ENCODE results near the gene LZTS3. TPM values are rescaled to one million over a fixed set of nuclear protein-coding genes. Genes with fewer than 3 reads are reported as not detected.
"Not testable (repeated sequence)": the region's sequence is repeated elsewhere in the genome, so short reads cannot be mapped to it uniquely, and the experiment has no call there.

The LZTS3 gene
- total RNA-seq, 4 donors from 2014 or later = 9.0 to 13.5 (median 9.7) TPM

DNA sequence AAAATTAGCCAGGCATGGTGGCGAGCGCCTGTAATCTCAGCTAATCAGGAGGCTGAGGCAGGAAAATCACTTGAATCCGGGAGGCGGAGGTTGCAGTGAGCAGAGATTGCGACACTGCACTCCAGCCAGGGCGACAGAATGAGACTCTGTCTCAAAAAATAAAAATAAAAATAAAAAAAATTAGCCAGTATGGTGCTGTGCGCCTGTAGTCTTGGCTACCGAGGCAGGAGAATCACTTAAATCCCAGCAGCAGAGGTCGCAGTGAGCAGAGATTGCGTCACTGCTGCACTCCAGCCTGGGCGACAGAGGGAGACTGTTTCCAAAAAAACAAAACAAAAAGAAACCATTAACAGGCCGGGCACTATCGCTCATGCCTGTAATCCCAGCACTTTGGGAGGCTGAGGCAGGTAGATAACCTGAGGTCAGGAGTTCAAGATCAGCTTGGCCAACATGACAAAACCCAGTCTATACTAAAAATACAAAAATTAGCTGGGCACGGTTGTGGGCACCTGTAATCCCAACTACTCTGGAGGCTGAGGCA is 55.4 kb downstream of the LZTS3 start:
- H3K9me3 ChIP-seq, H3K27me3 ChIP-seq, H3K4me3 ChIP-seq, H3K4me1 ChIP-seq: not testable (repeated sequence)
- Histone ChIP-seq H3K36me3 (peaks cover 0 to 21% (median 4%) of the 10 kb centered on the region in 4 donors), H3K27ac (peak overlapping the region in 3 of 4 donors; percentile 20 to 58 (median 33))
- TF ChIP-seq, protein P1, sequence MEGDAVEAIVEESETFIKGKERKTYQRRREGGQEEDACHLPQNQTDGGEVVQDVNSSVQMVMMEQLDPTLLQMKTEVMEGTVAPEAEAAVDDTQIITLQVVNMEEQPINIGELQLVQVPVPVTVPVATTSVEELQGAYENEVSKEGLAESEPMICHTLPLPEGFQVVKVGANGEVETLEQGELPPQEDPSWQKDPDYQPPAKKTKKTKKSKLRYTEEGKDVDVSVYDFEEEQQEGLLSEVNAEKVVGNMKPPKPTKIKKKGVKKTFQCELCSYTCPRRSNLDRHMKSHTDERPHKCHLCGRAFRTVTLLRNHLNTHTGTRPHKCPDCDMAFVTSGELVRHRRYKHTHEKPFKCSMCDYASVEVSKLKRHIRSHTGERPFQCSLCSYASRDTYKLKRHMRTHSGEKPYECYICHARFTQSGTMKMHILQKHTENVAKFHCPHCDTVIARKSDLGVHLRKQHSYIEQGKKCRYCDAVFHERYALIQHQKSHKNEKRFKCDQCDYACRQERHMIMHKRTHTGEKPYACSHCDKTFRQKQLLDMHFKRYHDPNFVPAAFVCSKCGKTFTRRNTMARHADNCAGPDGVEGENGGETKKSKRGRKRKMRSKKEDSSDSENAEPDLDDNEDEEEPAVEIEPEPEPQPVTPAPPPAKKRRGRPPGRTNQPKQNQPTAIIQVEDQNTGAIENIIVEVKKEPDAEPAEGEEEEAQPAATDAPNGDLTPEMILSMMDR (IDR thresholded peaks at IDR 0.05) = peak; percentile 27 to 38 (median 33)
- 38 to 67% methylated on average over 3 to 14 of the region's 14 CpGs for whole genome bisulfite sequencing, 2 donors (ENCODE audit: low coverage in 1 of 2)
- intact Hi-C loops (cut with DNase I; ENCODE audit: low total_unique reads) = loop anchor here (10.0 kb wide), 1 partner anchor 63 kb away; no protein-coding TSS in a partner anchor
- in situ Hi-C loops (cut with MboI; ENCODE audit: low pct_ligation_motif_present in 1 of 4, low pct_unique_long_range_greater_than_20kb in 1 of 4, low sequenced_read_pairs in 3 of 4) = loop anchor here in 1 of 4 donors (10.0 kb wide), 1 partner anchor 63 kb away; no protein-coding TSS in a partner anchor
- DNase-seq = peak; percentile 37

DNA sequence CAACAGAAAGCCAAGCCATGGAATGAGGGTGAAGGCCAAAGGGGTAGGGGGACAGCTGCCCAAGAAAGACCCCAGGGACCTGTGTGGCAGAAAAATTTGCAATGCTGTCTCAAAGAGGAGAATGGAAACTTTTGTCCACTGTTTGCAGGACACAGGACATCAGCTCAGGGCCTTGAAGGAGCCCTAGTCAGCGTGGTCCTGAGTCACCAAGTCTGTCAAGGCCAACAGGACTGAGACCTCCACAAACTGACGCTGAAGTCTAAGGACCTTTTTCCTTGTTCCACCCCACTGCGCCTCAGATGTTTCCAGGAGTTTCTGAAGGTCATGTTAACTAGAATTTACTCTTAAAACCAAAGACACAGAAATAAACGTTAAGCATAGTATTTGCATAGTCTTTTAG is 57.0 kb downstream of the LZTS3 start:
- Histone ChIP-seq H3K27me3 (no peaks in the 10 kb centered on the region), H3K4me1 (no peaks in the 10 kb centered on the region), H3K4me3 (no peak overlapping the region), H3K9me3 (no peaks in the 10 kb centered on the region), H3K27ac (no peak overlapping the region), H3K36me3 (peaks cover 0 to 7% (median 0%) of the 10 kb centered on the region in 4 donors)
- no peak for DNase-seq
- WGBS, 2 donors (ENCODE audit: low coverage in 1 of 2) = 81 to 86% methylated on average over 2 to 4 of the region's 4 CpGs
- intact Hi-C loops (cut with DNase I; ENCODE audit: low total_unique reads) (loop anchor here (10.0 kb wide), 1 partner anchor 62 kb away; no protein-coding TSS in a partner anchor), in situ Hi-C loops (cut with MboI; ENCODE audit: low pct_ligation_motif_present in 1 of 4, low pct_unique_long_range_greater_than_20kb in 1 of 4, low sequenced_read_pairs in 3 of 4) (loop anchor here in 1 of 4 donors (10.0 kb wide), 1 partner anchor 62 kb away; no protein-coding TSS in a partner anchor)
- TF ChIP-seq, protein P1 (IDR thresholded peaks at IDR 0.05) = no peak
- TF ChIP-seq POLR2A (IDR thresholded peaks at IDR 0.05) = no peak
- no peak for TF ChIP-seq EP300 (IDR thresholded peaks at IDR 0.05; ENCODE audit: low read depth)
- no peak for TF ChIP-seq POLR2AphosphoS5 (IDR thresholded peaks at IDR 0.05)

DNA sequence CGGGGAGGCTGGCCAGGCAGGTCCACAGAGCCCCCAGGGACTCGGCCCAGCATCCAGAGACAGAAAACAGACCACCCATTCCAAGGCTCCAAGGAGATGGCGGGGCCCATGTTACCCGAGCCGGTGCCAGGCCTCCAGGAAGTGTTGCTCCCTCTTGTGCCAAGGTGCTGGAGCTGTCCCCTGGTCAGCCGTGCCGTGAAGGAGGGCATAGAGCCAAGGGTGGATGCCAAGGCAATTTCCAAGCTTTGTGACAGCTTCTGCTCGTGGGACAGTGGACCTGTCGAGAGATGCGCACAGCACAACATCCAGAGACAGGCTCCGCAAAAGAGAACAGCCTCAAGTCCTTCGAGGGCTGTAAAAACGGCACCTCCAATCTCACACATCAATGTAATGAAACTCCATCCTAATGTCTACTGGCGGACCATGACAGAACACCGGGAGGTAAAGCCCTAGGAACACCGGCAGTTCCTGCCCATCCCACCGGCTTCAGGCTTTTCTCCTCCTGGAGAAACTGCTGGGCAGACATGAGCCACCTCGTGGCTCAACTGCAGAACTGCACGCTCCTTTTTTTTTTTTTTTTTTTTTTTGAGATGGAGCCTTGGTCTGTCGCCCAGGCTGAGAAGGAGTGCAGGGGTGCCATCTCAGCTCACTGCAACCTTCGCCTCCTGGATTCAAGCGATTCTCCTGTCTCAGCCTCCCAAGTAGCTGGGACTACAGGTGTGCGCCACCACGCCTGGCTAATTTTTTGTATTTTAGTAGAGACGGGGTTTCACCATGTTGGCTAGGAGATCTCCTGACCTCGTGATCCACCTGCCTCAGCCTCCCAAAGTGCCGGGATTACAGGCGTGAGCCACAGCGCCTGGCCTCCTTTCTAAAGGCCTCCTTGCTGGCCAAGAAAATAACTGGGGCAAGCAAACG is 57.9 kb downstream of the LZTS3 start:
- H3K36me3 ChIP-seq = no peaks in the 10 kb centered on the region
- WGBS, 2 donors (ENCODE audit: low coverage in 1 of 2) = 21 to 53% methylated on average over 8 to 29 of the region's 30 CpGs

More for the DNA sequence above, 57.9 kb downstream of the LZTS3 start:
- no peak for DNase-seq
- Histone ChIP-seq H3K9me3 (no peaks in the 10 kb centered on the region), H3K4me3 (no peak overlapping the region), H3K4me1 (no peaks in the 10 kb centered on the region), H3K27me3 (no peaks in the 10 kb centered on the region), H3K27ac (no peak overlapping the region)
- intact Hi-C loops (cut with DNase I; ENCODE audit: low total_unique reads) (loop anchor here (10.0 kb wide), 1 partner anchor 61 kb away; no protein-coding TSS in a partner anchor), in situ Hi-C loops (cut with MboI; ENCODE audit: low pct_ligation_motif_present in 1 of 4, low pct_unique_long_range_greater_than_20kb in 1 of 4, low sequenced_read_pairs in 3 of 4) (loop anchor here in 1 of 4 donors (10.0 kb wide), 1 partner anchor 61 kb away; no protein-coding TSS in a partner anchor)
- TF ChIP-seq, protein P1 (IDR thresholded peaks at IDR 0.05) = peak; percentile 69 to 80 (median 77)
- no peak for TF ChIP-seq POLR2AphosphoS5 (IDR thresholded peaks at IDR 0.05)

Other genes starting within 250 kb of the LZTS3 start
- not detected for gene GNRH2, start 129.9 kb downstream of the LZTS3 start, total RNA-seq
- 10 to 100 TPM; 42.7 to 88.3 (median 54.3) TPM for gene MRPS26, start 127.5 kb downstream of the LZTS3 start, total RNA-seq
- not detected for gene OXT, start 101.9 kb downstream of the LZTS3 start, total RNA-seq
- gene AVP, start 88.8 kb downstream of the LZTS3 start, total RNA-seq = not detected
- 10 to 100 TPM in 2 of 4 donors, 1 to 10 TPM in 2; 1.9 to 18.6 (median 9.8) TPM for gene FASTKD5, start 13.7 kb downstream of the LZTS3 start, total RNA-seq
- 10 to 100 TPM in 2 of 4 donors, 1 to 10 TPM in 2; 5.7 to 17.9 (median 11.7) TPM for gene UBOX5, start 13.7 kb downstream of the LZTS3 start, total RNA-seq
- gene DDRGK1, start 31.1 kb upstream of the LZTS3 start, total RNA-seq = 10 to 100 TPM; 47.0 to 85.6 (median 80.4) TPM
- 10 to 100 TPM; 15.0 to 95.7 (median 39.6) TPM for gene ITPA, start 35.9 kb upstream of the LZTS3 start, total RNA-seq
- gene SLC4A11, start 65.6 kb upstream of the LZTS3 start, total RNA-seq = 1 to 10 TPM in 1 of 4 donors, under 1 TPM in 3; 0.20 to 1.4 (median 0.69) TPM
- gene DNAAF9, start 234.1 kb upstream of the LZTS3 start, total RNA-seq = 1 to 10 TPM; 2.2 to 6.0 (median 5.0) TPM